HEK293T (cell line): ENCODE results near the gene SP140L.
"Not testable (repeated sequence)": the region's sequence is repeated elsewhere in the genome, so short reads cannot be mapped to it uniquely, and the experiment has no call there.

Source experiments
- ARNT ChIP-seq: fragments of 450-650 bp; IDR thresholded peaks from 2 replicates; pipeline ENCODE4 v1.6.1; 2017; ENCODE audit warnings: mild to moderate bottlenecking
- BHLHE40 ChIP-seq: fragments of 450-650 bp; IDR thresholded peaks from 2 replicates; pipeline ENCODE4 v1.6.1; 2016; ENCODE audit warnings: mild to moderate bottlenecking, moderate library complexity, borderline replicate concordance
- ELF4 ChIP-seq: fragments of 450-650 bp; IDR thresholded peaks from 2 replicates; pipeline ENCODE4 v1.6.1; 2017; ENCODE audit warnings: antibody characterized with exemption
- FOXA1 ChIP-seq: fragments of 450-650 bp; IDR thresholded peaks from 2 replicates; pipeline ENCODE4 v1.6.1; 2016; ENCODE audit warnings: mild to moderate bottlenecking
- FOXK2 ChIP-seq: fragments of 450-650 bp; IDR thresholded peaks from 2 replicates; pipeline ENCODE4 v1.6.1; 2016; ENCODE audit warnings: mild to moderate bottlenecking
- FOXM1 ChIP-seq: fragments of 450-650 bp; IDR thresholded peaks from 2 replicates; pipeline ENCODE4 v1.6.1; 2017; ENCODE audit warnings: mild to moderate bottlenecking, borderline replicate concordance
- HDGF ChIP-seq: fragments of 450-650 bp; IDR thresholded peaks from 2 replicates; pipeline ENCODE4 v1.6.1; 2017; ENCODE audit warnings: antibody characterized with exemption, borderline replicate concordance
- L3MBTL2 ChIP-seq: fragments of 450-650 bp; conservative IDR thresholded peaks from 2 replicates; pipeline ENCODE4 v1.6.1; 2016; ENCODE audit warnings: mild to moderate bottlenecking
- NFRKB ChIP-seq: fragments of 450-650 bp; IDR thresholded peaks from 2 replicates; pipeline ENCODE4 v1.6.1; 2016; ENCODE audit warnings: mild to moderate bottlenecking, moderate library complexity
- SP1 ChIP-seq: fragments of 450-650 bp; IDR thresholded peaks from 2 replicates; pipeline ENCODE4 v1.6.1; 2017
- SUZ12 ChIP-seq: fragments of 450-650 bp; IDR thresholded peaks from 2 replicates; pipeline ENCODE4 v1.6.1; 2016; ENCODE audit warnings: mild to moderate bottlenecking
- TARDBP ChIP-seq: fragments of 450-650 bp; IDR thresholded peaks from 2 replicates; pipeline ENCODE4 v1.6.1; 2016
- ZNF384 ChIP-seq: fragments of 450-650 bp; IDR thresholded peaks from 2 replicates; pipeline ENCODE4 v1.6.1; 2016
- TF ChIP-seq, protein P1 (sequence below): fragments of 450-650 bp; IDR thresholded peaks from 2 replicates; pipeline ENCODE4 v1.6.1; 2016

DNA sequence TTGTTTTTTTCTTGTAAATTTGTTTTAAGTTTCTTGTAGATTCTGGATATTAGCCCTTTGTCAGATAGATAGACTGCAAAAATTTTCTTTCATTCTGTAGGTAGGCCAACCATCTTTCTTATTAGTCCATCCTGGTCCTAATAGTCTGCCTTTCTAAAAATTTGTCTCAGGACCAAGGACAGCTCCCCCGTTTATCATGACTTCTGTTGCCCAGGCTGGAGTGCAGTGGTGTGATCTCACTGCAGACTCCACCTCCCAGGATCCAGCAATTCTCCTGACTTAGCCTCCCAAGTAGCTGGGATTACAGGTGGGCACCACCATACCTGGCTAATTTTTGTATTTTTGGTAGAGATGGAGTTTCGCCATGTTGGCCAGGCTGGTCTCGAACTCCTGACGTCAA lies 37.7 kb upstream of the SP140L start:
- TF ChIP-seq, protein P1, sequence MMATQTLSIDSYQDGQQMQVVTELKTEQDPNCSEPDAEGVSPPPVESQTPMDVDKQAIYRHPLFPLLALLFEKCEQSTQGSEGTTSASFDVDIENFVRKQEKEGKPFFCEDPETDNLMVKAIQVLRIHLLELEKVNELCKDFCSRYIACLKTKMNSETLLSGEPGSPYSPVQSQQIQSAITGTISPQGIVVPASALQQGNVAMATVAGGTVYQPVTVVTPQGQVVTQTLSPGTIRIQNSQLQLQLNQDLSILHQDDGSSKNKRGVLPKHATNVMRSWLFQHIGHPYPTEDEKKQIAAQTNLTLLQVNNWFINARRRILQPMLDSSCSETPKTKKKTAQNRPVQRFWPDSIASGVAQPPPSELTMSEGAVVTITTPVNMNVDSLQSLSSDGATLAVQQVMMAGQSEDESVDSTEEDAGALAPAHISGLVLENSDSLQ: not testable (repeated sequence)
- not testable (repeated sequence) for TF ChIP-seq SUZ12, FOXK2, SP1, FOXA1, FOXM1, HDGF, ELF4, TARDBP, L3MBTL2, NFRKB, ZNF384, BHLHE40, ARNT
